PFSK-1 (cell line): ENCODE measurements around the gene ATP8B1.

ENCODE experiments used
- FOXP2 ChIP-seq: optimal IDR thresholded peaks from 2 replicates; pipeline ENCODE3; 2011; ENCODE audit warnings: borderline replicate concordance, control low read depth, inconsistent platforms; ENCODE audit not compliant: insufficient read depth; ENCODE audit errors: extremely low read length, extremely low read depth
- POLR2AphosphoS5 ChIP-seq: IDR thresholded peaks from 2 replicates; pipeline ENCODE4 v1.6.1; 2012; ENCODE audit warnings: low read depth, mild to moderate bottlenecking, control low read depth, low read length, moderate library complexity
- REST ChIP-seq, 2 experiments: IDR thresholded peaks; 2 replicates each; pipeline versions ENCODE4 v1.6.1 to v1.8.0; 2011 to 2012; ENCODE audit warnings: low read depth in 2 of 2, low read length in 2 of 2, control low read depth in 1 of 2, inconsistent platforms in 1 of 2, mild to moderate bottlenecking in 1 of 2, moderate library complexity in 1 of 2; ENCODE audit not compliant: insufficient read depth in 1 of 2
- SIN3A ChIP-seq: IDR thresholded peaks from 2 replicates; pipeline ENCODE4 v1.6.1; 2012; ENCODE audit warnings: mild to moderate bottlenecking, low read length, moderate library complexity, borderline replicate concordance; ENCODE audit not compliant: insufficient read depth
- TAF1 ChIP-seq: IDR thresholded peaks from 2 replicates; pipeline ENCODE4 v1.6.1; 2012; ENCODE audit warnings: low read length, control low read depth, borderline replicate concordance; ENCODE audit not compliant: insufficient read depth

- no peak for TF ChIP-seq POLR2AphosphoS5
- TF ChIP-seq REST (IDR thresholded peaks at IDR 0.05; ENCODE audit: insufficient read depth in 1 of 2, low read depth in 2 of 2, low read length in 2 of 2) = no peak
- TF ChIP-seq TAF1 = no peak
- no peak for TF ChIP-seq SIN3A
- no peak for TF ChIP-seq FOXP2
Measured at GRCh38 chr18:57844319-57844718, 41.2 kb upstream of the ATP8B1 start.
